Neural cell (in vitro differentiated cells): ENCODE measurements around the gene RMDN2. TPM values are rescaled to one million over a fixed set of nuclear protein-coding genes. Genes with fewer than 3 reads are reported as not detected.
"Not testable (repeated sequence)": the region's sequence is repeated elsewhere in the genome, so short reads cannot be mapped to it uniquely, and the experiment has no call there.

ENCODE experiments used
- H2AFZ ChIP-seq: fragments of 200-600, 300-800 bp; sonication (generic), shearing (Covaris generic); 2 replicates; pipeline ENCODE4 v1.6.0; 2014; ENCODE audit warnings: low read depth, mild to moderate bottlenecking, antibody characterized with exemption, low read length, moderate library complexity
- H3F3A ChIP-seq: fragments of 200-600 bp; shearing (Covaris generic); 2 replicates; pipeline ENCODE4 v1.6.1; 2016; ENCODE audit warnings: mild to moderate bottlenecking, moderate library complexity, mixed read lengths, antibody characterized with exemption, low read length; ENCODE audit not compliant: insufficient read depth, poor library complexity, severe bottlenecking
- H3K27ac ChIP-seq: fragments of 200-600, 300-800 bp; sonication (generic), shearing (Covaris generic); 2 replicates; pipeline ENCODE4 v1.5.1; 2014; ENCODE audit warnings: mild to moderate bottlenecking, low read length, moderate library complexity
- H3K27me3 ChIP-seq: fragments of 300-800, 200-600 bp; sonication (generic), shearing (Covaris generic); 2 replicates; pipeline ENCODE4 v1.6.0; 2014; ENCODE audit warnings: mild to moderate bottlenecking, low read depth, low read length, moderate library complexity; ENCODE audit not compliant: insufficient read depth
- H3K36me3 ChIP-seq: fragments of 300-800, 200-600 bp; sonication (generic), shearing (Covaris generic); 2 replicates; pipeline ENCODE4 v1.5.1; 2014; ENCODE audit warnings: mild to moderate bottlenecking, antibody characterized with exemption, low read length, moderate library complexity; ENCODE audit not compliant: insufficient read depth
- H3K4me2 ChIP-seq: fragments of 300-800, 200-600 bp; sonication (generic), shearing (Covaris generic); 2 replicates; pipeline ENCODE4 v1.6.0; 2014; ENCODE audit warnings: mild to moderate bottlenecking, low read length
- H3K4me3 ChIP-seq: fragments of 300-800, 200-600 bp; sonication (generic), shearing (Covaris generic); 2 replicates; pipeline ENCODE4 v1.5.1; 2014; ENCODE audit warnings: mild to moderate bottlenecking, low read length, moderate library complexity
- H3K79me2 ChIP-seq: fragments of 200-600 bp; shearing (Covaris generic); replicated peaks from 2 replicates; pipeline ENCODE4 v1.6.0; 2014; ENCODE audit warnings: mild to moderate bottlenecking, low read length, moderate library complexity; ENCODE audit not compliant: insufficient read depth
- H3K9ac ChIP-seq: fragments of 300-800, 200-600 bp; sonication (generic), shearing (Covaris generic); 2 replicates; pipeline ENCODE4 v1.6.1; 2016; ENCODE audit warnings: mild to moderate bottlenecking, low read length, mixed read lengths
- H3K9me2 ChIP-seq: fragments of 200-600 bp; shearing (Covaris generic); 2 replicates; pipeline ENCODE4 v1.6.1; 2016; ENCODE audit warnings: mild to moderate bottlenecking, low read length, mixed read lengths; ENCODE audit not compliant: insufficient read depth
- H3K9me3 ChIP-seq: fragments of 200-600, 300-800 bp; sonication (generic), shearing (Covaris generic); 2 replicates; pipeline ENCODE4 v1.6.1; 2016; ENCODE audit warnings: mild to moderate bottlenecking, mixed run types, low read length, moderate library complexity, mixed read lengths
- H4K20me1 ChIP-seq: fragments of 200-600 bp; shearing (Covaris generic); 2 replicates; pipeline ENCODE4 v1.6.1; 2016; ENCODE audit warnings: mild to moderate bottlenecking, mixed run types; ENCODE audit not compliant: insufficient read depth
- SMC3 ChIP-seq: fragments of 450-650 bp; conservative IDR thresholded peaks from 2 replicates; pipeline ENCODE4 v1.6.1; 2014; ENCODE audit warnings: antibody characterized with exemption, mild to moderate bottlenecking, moderate library complexity; ENCODE audit not compliant: poor library complexity
- TAF1 ChIP-seq: IDR thresholded peaks from 2 replicates; pipeline ENCODE4 v1.6.1; 2012; ENCODE audit warnings: low read depth
- polyA plus RNA-seq: library from polyadenylated mRNA; depleted of rRNA; stranded (reverse); fragments of >200 nt; gene quantifications from 2 replicates; pipeline ENCODE4 v1.2.3, GENCODE V29; 2014
- TF ChIP-seq, protein P1 (sequence below): IDR thresholded peaks from 2 replicates; pipeline ENCODE4 v1.6.1; 2012; ENCODE audit warnings: borderline replicate concordance

RMDN2 gene
- polyA plus RNA-seq, 1 donor from 2014 or later = 5.5 TPM

DNA sequence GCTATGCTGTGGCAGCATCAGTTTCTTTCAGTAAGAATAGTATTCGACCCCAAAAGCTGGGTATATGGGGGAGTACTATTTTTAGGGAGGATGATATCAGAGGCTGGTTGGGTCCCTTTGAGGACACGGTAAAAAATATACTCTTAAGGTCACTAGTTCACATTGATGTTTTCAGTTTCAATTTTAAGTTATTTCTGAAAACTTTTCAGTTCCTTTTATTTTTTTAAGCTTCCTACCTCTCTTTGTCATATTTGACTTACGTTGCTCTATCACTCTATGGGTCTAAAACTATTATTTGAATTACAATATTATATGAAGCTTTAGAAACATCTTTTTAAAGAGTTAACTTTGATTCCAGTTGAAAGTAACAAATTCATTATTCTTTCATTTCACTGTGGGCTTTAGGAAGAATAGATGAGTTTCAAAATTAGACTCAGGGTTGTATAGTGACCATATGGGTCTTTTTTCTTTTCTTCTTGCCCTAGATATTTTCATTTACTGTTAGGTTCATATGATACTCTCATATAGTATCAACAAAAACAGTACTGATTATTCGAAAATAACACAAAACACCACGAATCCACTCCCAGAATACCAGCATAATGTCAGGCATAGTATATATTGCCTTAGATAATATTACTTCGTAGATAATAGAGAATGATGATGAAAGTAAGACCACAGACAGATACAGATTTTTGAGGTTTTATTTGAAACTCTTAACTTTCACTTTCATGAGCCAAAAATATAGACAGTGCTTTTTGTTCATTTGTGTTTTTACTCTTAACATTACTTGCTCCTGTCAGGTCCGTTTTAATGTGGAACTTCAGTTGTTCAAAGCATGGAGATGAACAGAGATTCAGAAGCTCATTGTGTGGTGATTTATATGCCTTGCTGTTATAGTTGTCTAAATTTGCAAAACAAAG, 9.8 kb downstream of the RMDN2 start:
- TF ChIP-seq SMC3 = no peak
- no peak for TF ChIP-seq TAF1
- no peaks in the 10 kb centered on the region for H3K36me3 ChIP-seq
- no peak overlapping the region for H3K4me3 ChIP-seq
- H3K27me3 ChIP-seq = no peaks in the 10 kb centered on the region
- no peaks in the 10 kb centered on the region for H3K9me3 ChIP-seq
- no peaks in the 10 kb centered on the region for H3F3A ChIP-seq
- H3K4me2 ChIP-seq = no peak overlapping the region
- no peaks in the 10 kb centered on the region for H3K9me2 ChIP-seq
- H3K27ac ChIP-seq = no peak overlapping the region
- H3K9ac ChIP-seq = no peak overlapping the region
- H3K79me2 ChIP-seq = no peaks in the 10 kb centered on the region
- H2AFZ ChIP-seq = no peak overlapping the region
- H4K20me1 ChIP-seq = no peaks in the 10 kb centered on the region

- H3K4me2 ChIP-seq, H3K79me2 ChIP-seq, H3K9me3 ChIP-seq, H3K4me3 ChIP-seq, H3K9ac ChIP-seq, H3K27ac ChIP-seq, H3K9me2 ChIP-seq, H3K27me3 ChIP-seq, H2AFZ ChIP-seq, H4K20me1 ChIP-seq, H3K36me3 ChIP-seq, H3F3A ChIP-seq: not testable (repeated sequence)
Observed at GRCh38 chr2:37937568-37937967, 12.5 kb downstream of the RMDN2 start.

DNA sequence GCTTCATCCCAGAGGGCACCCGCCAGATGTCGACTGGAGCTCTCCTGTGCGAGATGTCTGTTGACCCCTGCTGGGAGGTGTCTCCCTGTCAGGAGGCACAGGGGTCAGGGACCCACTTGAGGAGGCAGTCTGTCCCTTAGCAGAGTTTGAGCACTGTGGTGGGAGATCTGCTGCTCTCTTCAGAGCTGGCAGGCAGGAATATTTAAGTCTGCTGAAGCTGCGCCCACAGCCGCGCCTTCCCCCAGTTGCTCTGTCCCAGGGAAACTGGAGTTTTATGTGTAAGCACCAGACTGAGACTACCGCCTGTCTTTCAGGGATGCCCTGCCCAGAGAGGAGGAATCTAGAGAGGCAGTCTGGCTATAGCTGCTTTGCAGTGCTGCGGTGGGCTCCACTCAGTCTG, 16.2 kb downstream of the RMDN2 start:
- not testable (repeated sequence) for H3F3A ChIP-seq

DNA sequence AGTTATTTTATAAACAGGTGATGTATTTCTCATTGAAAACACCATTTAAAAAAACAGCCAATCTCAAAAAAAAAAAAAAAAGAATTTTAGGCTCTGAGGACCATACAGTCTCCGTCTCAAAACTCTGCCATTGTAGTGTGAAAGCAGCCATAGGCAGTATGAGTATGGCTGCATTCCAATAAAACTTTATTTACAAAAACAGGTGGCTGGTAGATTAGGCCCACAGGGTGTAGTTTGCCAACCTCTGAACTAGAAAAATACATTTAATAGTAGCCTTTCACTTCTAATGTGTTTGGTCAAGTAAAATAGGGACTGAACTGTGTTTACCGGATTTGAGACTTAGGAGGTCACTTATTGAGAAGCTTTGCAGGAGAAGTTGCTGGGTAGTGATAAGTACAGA, 19.2 kb downstream of the RMDN2 start:
- Histone ChIP-seq H3K36me3 (no peaks in the 10 kb centered on the region), H3K9me3 (no peaks in the 10 kb centered on the region)
- TF ChIP-seq, protein P1, sequence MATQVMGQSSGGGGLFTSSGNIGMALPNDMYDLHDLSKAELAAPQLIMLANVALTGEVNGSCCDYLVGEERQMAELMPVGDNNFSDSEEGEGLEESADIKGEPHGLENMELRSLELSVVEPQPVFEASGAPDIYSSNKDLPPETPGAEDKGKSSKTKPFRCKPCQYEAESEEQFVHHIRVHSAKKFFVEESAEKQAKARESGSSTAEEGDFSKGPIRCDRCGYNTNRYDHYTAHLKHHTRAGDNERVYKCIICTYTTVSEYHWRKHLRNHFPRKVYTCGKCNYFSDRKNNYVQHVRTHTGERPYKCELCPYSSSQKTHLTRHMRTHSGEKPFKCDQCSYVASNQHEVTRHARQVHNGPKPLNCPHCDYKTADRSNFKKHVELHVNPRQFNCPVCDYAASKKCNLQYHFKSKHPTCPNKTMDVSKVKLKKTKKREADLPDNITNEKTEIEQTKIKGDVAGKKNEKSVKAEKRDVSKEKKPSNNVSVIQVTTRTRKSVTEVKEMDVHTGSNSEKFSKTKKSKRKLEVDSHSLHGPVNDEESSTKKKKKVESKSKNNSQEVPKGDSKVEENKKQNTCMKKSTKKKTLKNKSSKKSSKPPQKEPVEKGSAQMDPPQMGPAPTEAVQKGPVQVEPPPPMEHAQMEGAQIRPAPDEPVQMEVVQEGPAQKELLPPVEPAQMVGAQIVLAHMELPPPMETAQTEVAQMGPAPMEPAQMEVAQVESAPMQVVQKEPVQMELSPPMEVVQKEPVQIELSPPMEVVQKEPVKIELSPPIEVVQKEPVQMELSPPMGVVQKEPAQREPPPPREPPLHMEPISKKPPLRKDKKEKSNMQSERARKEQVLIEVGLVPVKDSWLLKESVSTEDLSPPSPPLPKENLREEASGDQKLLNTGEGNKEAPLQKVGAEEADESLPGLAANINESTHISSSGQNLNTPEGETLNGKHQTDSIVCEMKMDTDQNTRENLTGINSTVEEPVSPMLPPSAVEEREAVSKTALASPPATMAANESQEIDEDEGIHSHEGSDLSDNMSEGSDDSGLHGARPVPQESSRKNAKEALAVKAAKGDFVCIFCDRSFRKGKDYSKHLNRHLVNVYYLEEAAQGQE = no peak

More for the DNA sequence above, 16.2 kb downstream of the RMDN2 start:
- not testable (repeated sequence) for H4K20me1 ChIP-seq, H3K36me3 ChIP-seq, H3K9me3 ChIP-seq, H3K79me2 ChIP-seq, H3K27me3 ChIP-seq, H3K4me3 ChIP-seq, H2AFZ ChIP-seq, H3K4me2 ChIP-seq, H3K9ac ChIP-seq, H3K27ac ChIP-seq, H3K9me2 ChIP-seq

More for the DNA sequence above, 19.2 kb downstream of the RMDN2 start:
- no peaks in the 10 kb centered on the region for H3K27me3 ChIP-seq
- no peak overlapping the region for H3K4me3 ChIP-seq
- H3K9me2 ChIP-seq = no peaks in the 10 kb centered on the region
- no peak overlapping the region for H3K4me2 ChIP-seq
- no peak overlapping the region for H3K9ac ChIP-seq
- no peak overlapping the region for H3K27ac ChIP-seq
- no peak overlapping the region for H2AFZ ChIP-seq
- no peaks in the 10 kb centered on the region for H4K20me1 ChIP-seq
- no peaks in the 10 kb centered on the region for H3F3A ChIP-seq
- no peaks in the 10 kb centered on the region for H3K79me2 ChIP-seq
